ENCODE results near the gene HPS1.
A peak's percentile ranks its signal among the peaks of the same experiment; 100 is the strongest.

The HPS1 gene

DNA sequence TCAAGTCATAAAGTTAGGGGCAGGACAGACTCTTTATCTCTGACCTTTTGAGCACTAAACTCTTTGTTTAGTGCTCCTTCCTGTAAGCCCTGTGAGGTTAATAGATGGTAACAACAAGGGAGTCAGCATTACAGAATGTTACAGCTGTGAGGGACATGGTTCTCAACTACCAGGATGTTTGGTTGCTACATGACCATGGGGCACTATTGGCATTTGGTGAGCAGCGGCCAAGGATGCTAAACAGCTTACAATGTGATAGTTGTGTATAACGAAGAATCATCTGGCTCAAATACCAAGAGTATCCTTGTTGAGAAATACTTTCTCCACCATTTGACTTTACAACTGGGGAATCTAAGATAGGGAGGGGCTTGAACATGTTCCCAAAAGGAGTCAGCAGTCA is 35.4 kb upstream of the HPS1 start:
- Histone ChIP-seq H2BK12ac (ENCODE audit: low read length) (no peak overlapping the region), H2AK5ac (ENCODE audit: low read length) (no peak overlapping the region), H2BK120ac (ENCODE audit: insufficient read depth, low read length, poor library complexity) (no peak overlapping the region), H3K23ac (ENCODE audit: low read length) (no peak overlapping the region), H4K8ac (ENCODE audit: low read depth, low read length) (no peak overlapping the region), H3K79me2 (ENCODE audit: control insufficient read depth, insufficient read depth, low read length, poor library complexity) (no peaks in the 10 kb centered on the region), H3K9me3 (ENCODE audit: insufficient read depth, low read depth, low read length) (no peaks in the 10 kb centered on the region), H3K4ac (ENCODE audit: low read depth, low read length) (no peak overlapping the region), H3K9ac (ENCODE audit: low read length) (no peak overlapping the region), H3K4me1 (ENCODE audit: control insufficient read depth in 1 of 2, insufficient read depth in 2 of 2, low read length in 2 of 2) (peaks cover 11 to 12% of the 10 kb centered on the region in 2 experiments), H3K27me3 (ENCODE audit: insufficient read depth, low read length) (no peaks in the 10 kb centered on the region), H3K4me2 (ENCODE audit: low read length) (no peak overlapping the region), H2BK5ac (ENCODE audit: low read depth, low read length, poor library complexity) (no peak overlapping the region), H4K12ac (ENCODE audit: low read depth, low read length) (no peak overlapping the region), H4K91ac (ENCODE audit: low read depth, low read length) (no peak overlapping the region), H3K36me3 (ENCODE audit: control insufficient read depth in 1 of 2, insufficient read depth in 2 of 2, low read length in 2 of 2) (no peaks in the 10 kb centered on the region), H3K27ac (ENCODE audit: low read depth, low read length) (no peak overlapping the region), H3K18ac (ENCODE audit: low read length) (no peak overlapping the region), H2AFZ (ENCODE audit: insufficient read depth, low read length, poor library complexity) (no peak overlapping the region), H3K14ac (ENCODE audit: low read length) (no peak overlapping the region), H3K4me3 (ENCODE audit: low read depth, low read length) (no peak overlapping the region), H3K79me1 (ENCODE audit: low read length) (peaks cover 5% of the 10 kb centered on the region)
- no peak for DNase-seq
- WGBS (ENCODE audit: extremely low coverage, insufficient coverage, insufficient read length): no CpG with 5 or more reads among the region's 2 CpGs

DNA sequence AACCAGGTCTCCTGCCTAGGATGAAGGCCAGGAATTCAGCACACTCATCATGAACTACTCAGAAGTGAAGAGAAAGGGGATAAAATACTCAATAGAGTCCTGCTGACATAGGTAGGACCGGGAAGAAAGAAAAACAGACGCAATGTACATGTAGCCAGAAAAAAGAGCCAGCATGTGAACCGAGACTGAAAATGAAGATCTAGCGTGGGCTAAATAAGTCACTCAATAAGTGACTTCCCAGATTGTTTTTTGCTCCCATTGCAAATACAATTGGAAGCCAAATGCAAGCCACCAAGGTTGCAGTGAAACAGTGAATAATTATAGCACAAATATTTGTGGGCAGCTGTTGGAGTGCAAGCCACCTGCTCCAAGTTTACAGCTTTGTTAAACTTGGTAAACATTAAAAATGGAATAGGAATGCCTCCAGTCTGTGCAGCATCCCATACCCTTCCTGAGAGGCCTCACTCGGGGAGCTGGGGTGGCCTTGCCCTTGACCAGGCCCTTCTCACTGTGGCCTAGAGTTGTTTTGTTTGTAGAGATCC is 34.7 kb upstream of the HPS1 start:
- no peak overlapping the region for H3K18ac ChIP-seq (ENCODE audit: low read length)
- H3K79me1 ChIP-seq (ENCODE audit: low read length): peaks cover 5% of the 10 kb centered on the region
- H2BK5ac ChIP-seq (ENCODE audit: low read depth, low read length, poor library complexity): no peak overlapping the region
- no peak overlapping the region for H3K4me2 ChIP-seq (ENCODE audit: low read length)
- no peak overlapping the region for H4K12ac ChIP-seq (ENCODE audit: low read depth, low read length)
- H3K4me1 ChIP-seq (ENCODE audit: control insufficient read depth in 1 of 2, insufficient read depth in 2 of 2, low read length in 2 of 2): peaks cover 10 to 11% of the 10 kb centered on the region in 2 experiments
- H2AK5ac ChIP-seq (ENCODE audit: low read length): no peak overlapping the region
- H3K79me2 ChIP-seq (ENCODE audit: control insufficient read depth, insufficient read depth, low read length, poor library complexity): no peaks in the 10 kb centered on the region
- H3K4ac ChIP-seq (ENCODE audit: low read depth, low read length): no peak overlapping the region
- no CpG with 5 or more reads among the region's 5 CpGs for WGBS (ENCODE audit: extremely low coverage, insufficient coverage, insufficient read length)
- DNase-seq: no peak
- H3K9me3 ChIP-seq (ENCODE audit: insufficient read depth, low read depth, low read length): no peaks in the 10 kb centered on the region
- H4K91ac ChIP-seq (ENCODE audit: low read depth, low read length): no peak overlapping the region
- no peak overlapping the region for H2BK12ac ChIP-seq (ENCODE audit: low read length)
- no peak overlapping the region for H2AFZ ChIP-seq (ENCODE audit: insufficient read depth, low read length, poor library complexity)
- no peaks in the 10 kb centered on the region for H3K36me3 ChIP-seq (ENCODE audit: control insufficient read depth in 1 of 2, insufficient read depth in 2 of 2, low read length in 2 of 2)
- H3K23ac ChIP-seq (ENCODE audit: low read length): no peak overlapping the region
- H3K27me3 ChIP-seq (ENCODE audit: insufficient read depth, low read length): no peaks in the 10 kb centered on the region
- no peak overlapping the region for H3K27ac ChIP-seq (ENCODE audit: low read depth, low read length)
- H3K4me3 ChIP-seq (ENCODE audit: low read depth, low read length): no peak overlapping the region
- H3K14ac ChIP-seq (ENCODE audit: low read length): no peak overlapping the region
- H3K9ac ChIP-seq (ENCODE audit: low read length): no peak overlapping the region
- H4K8ac ChIP-seq (ENCODE audit: low read depth, low read length): no peak overlapping the region
- H2BK120ac ChIP-seq (ENCODE audit: insufficient read depth, low read length, poor library complexity): no peak overlapping the region

DNA sequence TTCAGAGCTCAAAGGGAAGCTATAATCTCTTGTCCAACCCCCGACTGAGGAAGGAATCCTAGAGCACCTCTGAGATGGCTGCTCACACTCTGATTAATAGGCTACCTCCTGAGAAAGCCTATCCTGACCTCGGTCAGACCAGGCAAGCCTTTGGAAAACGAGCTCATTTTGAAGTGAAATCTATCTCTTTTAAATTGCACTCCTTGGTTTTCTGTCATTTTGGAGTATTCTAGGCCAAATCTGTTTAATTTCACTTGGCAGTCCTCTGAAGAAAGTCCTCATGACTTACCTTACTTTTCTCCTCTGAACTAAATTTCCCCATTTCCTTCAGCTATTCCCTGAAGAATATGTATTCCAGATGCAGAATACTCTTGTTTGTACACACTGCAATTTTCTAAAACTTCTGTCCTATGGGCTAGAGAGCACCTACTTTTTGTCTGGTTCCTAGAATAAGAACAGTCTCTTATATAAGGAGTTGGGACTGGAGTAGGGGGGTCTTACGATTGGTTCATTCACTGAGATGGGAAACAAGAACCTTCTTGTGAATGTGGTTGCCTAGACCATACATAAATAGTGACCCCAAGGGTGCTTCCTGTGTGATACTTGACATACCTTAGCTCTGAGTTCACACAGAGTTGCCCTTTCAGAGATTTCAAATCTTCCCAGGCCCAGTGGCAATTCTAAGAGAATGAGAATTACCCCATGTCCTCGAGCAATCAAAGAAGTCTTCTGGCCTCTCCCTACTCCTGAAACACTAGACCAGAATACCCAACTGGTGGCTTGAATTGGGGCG is 31.9 kb upstream of the HPS1 start:
- no peak for DNase-seq
- Histone ChIP-seq H3K18ac (ENCODE audit: low read length) (no peak overlapping the region), H3K4ac (ENCODE audit: low read depth, low read length) (no peak overlapping the region), H3K79me1 (ENCODE audit: low read length) (peaks cover 5% of the 10 kb centered on the region), H2BK5ac (ENCODE audit: low read depth, low read length, poor library complexity) (no peak overlapping the region), H3K23ac (ENCODE audit: low read length) (no peak overlapping the region), H3K36me3 (ENCODE audit: control insufficient read depth in 1 of 2, insufficient read depth in 2 of 2, low read length in 2 of 2) (no peaks in the 10 kb centered on the region), H3K14ac (ENCODE audit: low read length) (no peak overlapping the region), H2BK12ac (ENCODE audit: low read length) (peak overlapping the region; percentile 9), H3K27me3 (ENCODE audit: insufficient read depth, low read length) (no peaks in the 10 kb centered on the region), H3K79me2 (ENCODE audit: control insufficient read depth, insufficient read depth, low read length, poor library complexity) (no peaks in the 10 kb centered on the region), H3K4me1 (ENCODE audit: control insufficient read depth in 1 of 2, insufficient read depth in 2 of 2, low read length in 2 of 2) (peaks cover 5% of the 10 kb centered on the region in 2 experiments), H2AK5ac (ENCODE audit: low read length) (no peak overlapping the region), H3K4me2 (ENCODE audit: low read length) (no peak overlapping the region), H3K27ac (ENCODE audit: low read depth, low read length) (no peak overlapping the region), H4K8ac (ENCODE audit: low read depth, low read length) (peak overlapping the region; percentile 16), H4K91ac (ENCODE audit: low read depth, low read length) (no peak overlapping the region), H4K12ac (ENCODE audit: low read depth, low read length) (no peak overlapping the region), H2AFZ (ENCODE audit: insufficient read depth, low read length, poor library complexity) (no peak overlapping the region), H3K4me3 (ENCODE audit: low read depth, low read length) (no peak overlapping the region), H3K9me3 (ENCODE audit: insufficient read depth, low read depth, low read length) (no peaks in the 10 kb centered on the region), H2BK120ac (ENCODE audit: insufficient read depth, low read length, poor library complexity) (no peak overlapping the region), H3K9ac (ENCODE audit: low read length) (no peak overlapping the region)
- WGBS (ENCODE audit: extremely low coverage, insufficient coverage, insufficient read length): no CpG with 5 or more reads among the region's 6 CpGs

DNA sequence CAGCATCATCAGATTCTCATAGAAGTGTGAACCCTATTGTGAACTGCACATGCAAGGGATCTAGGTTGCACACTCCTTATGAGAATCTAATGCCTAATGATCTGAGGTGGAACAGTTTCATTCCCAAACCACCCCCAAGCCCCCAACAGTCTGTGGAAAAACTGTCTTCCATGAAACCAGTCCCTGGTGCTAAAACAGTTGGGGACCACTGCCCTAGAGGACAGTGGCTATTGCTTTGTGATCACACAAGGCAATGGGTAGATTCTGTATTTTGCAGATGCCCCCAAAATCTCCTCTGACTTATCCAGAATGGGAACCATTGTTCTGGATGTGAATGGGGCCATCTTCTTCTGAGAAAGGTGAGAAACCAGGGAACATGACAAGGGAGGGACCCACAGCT is 31.1 kb upstream of the HPS1 start:
- Histone ChIP-seq H2BK120ac (ENCODE audit: insufficient read depth, low read length, poor library complexity) (no peak overlapping the region), H3K4me2 (ENCODE audit: low read length) (no peak overlapping the region), H2BK12ac (ENCODE audit: low read length) (no peak overlapping the region), H3K79me1 (ENCODE audit: low read length) (peaks cover 5% of the 10 kb centered on the region), H3K18ac (ENCODE audit: low read length) (no peak overlapping the region), H3K79me2 (ENCODE audit: control insufficient read depth, insufficient read depth, low read length, poor library complexity) (no peaks in the 10 kb centered on the region), H2AFZ (ENCODE audit: insufficient read depth, low read length, poor library complexity) (no peak overlapping the region), H3K9ac (ENCODE audit: low read length) (no peak overlapping the region), H3K4me1 (ENCODE audit: control insufficient read depth in 1 of 2, insufficient read depth in 2 of 2, low read length in 2 of 2) (peaks cover 5% of the 10 kb centered on the region in 2 experiments), H3K23ac (ENCODE audit: low read length) (no peak overlapping the region), H4K12ac (ENCODE audit: low read depth, low read length) (no peak overlapping the region), H3K27ac (ENCODE audit: low read depth, low read length) (no peak overlapping the region), H3K4me3 (ENCODE audit: low read depth, low read length) (no peak overlapping the region), H4K91ac (ENCODE audit: low read depth, low read length) (no peak overlapping the region), H2BK5ac (ENCODE audit: low read depth, low read length, poor library complexity) (no peak overlapping the region), H3K36me3 (ENCODE audit: control insufficient read depth in 1 of 2, insufficient read depth in 2 of 2, low read length in 2 of 2) (no peaks in the 10 kb centered on the region), H3K27me3 (ENCODE audit: insufficient read depth, low read length) (no peaks in the 10 kb centered on the region), H3K4ac (ENCODE audit: low read depth, low read length) (no peak overlapping the region), H2AK5ac (ENCODE audit: low read length) (no peak overlapping the region), H3K14ac (ENCODE audit: low read length) (no peak overlapping the region), H4K8ac (ENCODE audit: low read depth, low read length) (no peak overlapping the region), H3K9me3 (ENCODE audit: insufficient read depth, low read depth, low read length) (no peaks in the 10 kb centered on the region)
- DNase-seq: no peak

All from trophoblast cell (in vitro differentiated cells and primary cell).